ENCODE data around the gene CDH4. TPM values are rescaled to one million over a fixed set of nuclear protein-coding genes. Genes with fewer than 3 reads are reported as not detected.

CDH4 gene
- total and polyA plus RNA-seq, 9 of the 15 experiments (the other 6 are each of a cell fraction or from before 2014, with no cell fraction given) = 0.04 TPM; not detected in 8

DNA sequence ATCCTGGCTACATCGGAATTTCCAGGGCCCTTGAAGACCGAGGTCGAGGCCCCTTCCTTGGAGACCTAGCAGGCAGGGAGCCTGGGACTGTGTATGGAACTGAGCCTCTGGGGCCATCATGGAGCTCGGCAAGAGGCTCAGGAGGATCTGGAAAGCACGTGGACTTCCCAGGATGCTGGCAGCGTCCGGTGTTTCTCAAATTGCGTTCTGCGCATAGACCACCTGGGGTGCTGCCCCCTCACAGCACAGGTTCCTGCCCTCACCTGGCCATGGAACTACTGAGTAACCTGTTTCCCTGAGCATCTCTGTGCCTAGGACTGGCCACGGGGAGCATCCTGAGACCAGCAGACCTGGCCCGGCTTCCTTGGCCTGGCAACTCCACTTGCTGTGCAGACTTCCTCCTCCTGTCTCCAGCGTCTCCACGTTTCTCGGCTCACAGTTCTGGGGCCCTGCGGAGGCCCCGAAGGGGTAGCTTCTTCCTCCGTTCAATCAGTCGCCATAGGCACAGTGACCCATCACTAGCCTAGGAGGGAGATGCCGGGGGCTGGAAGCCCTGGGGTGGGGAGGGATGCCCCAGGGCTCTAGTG is 144.3 kb downstream of the CDH4 start (continued):
- TF ChIP-seq, protein P1, sequence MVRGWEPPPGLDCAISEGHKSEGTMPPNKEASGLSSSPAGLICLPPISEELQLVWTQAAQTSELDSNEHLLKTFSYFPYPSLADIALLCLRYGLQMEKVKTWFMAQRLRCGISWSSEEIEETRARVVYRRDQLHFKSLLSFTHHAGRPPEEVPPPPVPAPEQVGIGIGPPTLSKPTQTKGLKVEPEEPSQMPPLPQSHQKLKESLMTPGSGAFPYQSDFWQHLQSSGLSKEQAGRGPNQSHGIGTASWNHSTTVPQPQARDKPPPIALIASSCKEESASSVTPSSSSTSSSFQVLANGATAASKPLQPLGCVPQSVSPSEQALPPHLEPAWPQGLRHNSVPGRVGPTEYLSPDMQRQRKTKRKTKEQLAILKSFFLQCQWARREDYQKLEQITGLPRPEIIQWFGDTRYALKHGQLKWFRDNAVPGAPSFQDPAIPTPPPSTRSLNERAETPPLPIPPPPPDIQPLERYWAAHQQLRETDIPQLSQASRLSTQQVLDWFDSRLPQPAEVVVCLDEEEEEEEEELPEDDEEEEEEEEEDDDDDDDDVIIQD (CRISPR knock-in tag; IDR thresholded peaks at IDR 0.05) = no peak
- TF ChIP-seq CBFB (CRISPR knock-in tag; IDR thresholded peaks at IDR 0.05) = no peak
- TF ChIP-seq KLF16 (IDR thresholded peaks at IDR 0.05) = no peak
- TF ChIP-seq ZNF384 (IDR thresholded peaks at IDR 0.05; ENCODE audit: low read depth, low read length) = no peak
- no peak for TF ChIP-seq PTBP1 (IDR thresholded peaks at IDR 0.05; ENCODE audit: low read depth, low read length)
- no peak for TF ChIP-seq ZNF184 (CRISPR knock-in tag; IDR thresholded peaks at IDR 0.05)

DNA sequence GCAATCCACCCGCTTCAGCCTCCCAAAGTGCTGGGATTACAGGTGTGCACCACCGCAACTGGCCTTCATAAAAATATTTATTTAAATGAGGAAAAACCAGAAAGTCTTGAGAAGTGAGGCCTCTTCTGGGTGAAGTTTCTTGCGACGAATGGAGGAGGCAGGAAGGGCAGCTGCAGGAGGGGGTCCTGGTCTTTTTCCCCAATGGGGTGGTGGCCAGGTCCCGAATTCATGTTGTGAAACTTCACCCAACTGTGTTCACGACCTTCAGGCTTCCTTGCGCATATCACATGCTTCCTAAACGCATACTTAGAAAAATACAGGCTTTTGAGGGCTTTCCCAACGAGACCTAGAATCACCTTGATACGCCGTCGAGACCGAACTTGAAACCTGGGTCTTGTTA is 145.1 kb downstream of the CDH4 start:
- no peaks in the 10 kb centered on the region for H3K9me3 ChIP-seq (replicated peaks; ENCODE audit: control insufficient read depth, insufficient read depth, low read depth, low read length)
- no peaks in the 10 kb centered on the region for H4K20me1 ChIP-seq (replicated peaks; ENCODE audit: control insufficient read depth, insufficient read depth, low read length)
- H3K9ac ChIP-seq (ENCODE audit: insufficient read depth in 1 of 2, low read depth in 2 of 2, low read length in 2 of 2) = no peak overlapping the region
- ChIA-PET CTCF (ENCODE audit: low intra/inter-chr PET ratio) (no interaction called here), POLR2A (no interaction called here)
- no peak for DNase-seq (ENCODE audit: extremely low read depth in 1 of 4, low spot score in 3 of 4)
- H3K9me1 ChIP-seq (ENCODE audit: control insufficient read depth, insufficient read depth, low read length) = peaks cover 4% of the 10 kb centered on the region
- TF ChIP-seq SAFB (IDR thresholded peaks at IDR 0.05; ENCODE audit: borderline replicate concordance, low read depth, low read length) (no peak), SMARCE1 (IDR thresholded peaks at IDR 0.05) (no peak), JUND (IDR thresholded peaks at IDR 0.05; ENCODE audit: borderline replicate concordance, low read depth, low read length) (no peak), JUND (tag; IDR thresholded peaks at IDR 0.05; ENCODE audit: borderline replicate concordance, low read depth, low read length) (no peak)
- in situ Hi-C loops (cut with MboI) = no loop called here
- H3K4me1 ChIP-seq (replicated peaks in 1 of 2; ENCODE audit: control insufficient read depth in 2 of 2, insufficient read depth in 2 of 2, low read length in 2 of 2) = no peaks in the 10 kb centered on the region
- WGBS (ENCODE audit: insufficient coverage, low coverage, missing lambda C conversion rate) = 2% methylated on average over 13 of the region's 13 CpGs
- intact Hi-C loops (cut with micrococcal nuclease) = no loop called here
- H3K4me2 ChIP-seq (ENCODE audit: insufficient read depth, low read length) = no peak overlapping the region
- H3K36me3 ChIP-seq (ENCODE audit: control insufficient read depth, insufficient read depth, low read length) = no peaks in the 10 kb centered on the region
- H3K27me3 ChIP-seq (ENCODE audit: control insufficient read depth in 2 of 2, insufficient read depth in 2 of 2, low read length in 2 of 2) = peaks cover 6 to 44% of the 10 kb centered on the region in 2 experiments; a peak in 3 of 5 replicates
- H3K4me3 ChIP-seq = no peak overlapping the region
- no peak overlapping the region for H3K27ac ChIP-seq (ENCODE audit: extremely low read depth, low read depth, low read length)
- H3K79me2 ChIP-seq (ENCODE audit: control insufficient read depth, insufficient read depth, low read length) = no peaks in the 10 kb centered on the region
- no TSS peak for BruUV-seq (replicated peaks)
- no peak for ATAC-seq
- H2AFZ ChIP-seq (ENCODE audit: low read depth, low read length) = no peak overlapping the region
- FAIRE-seq = no peak
